GM12878 (cell line): ENCODE measurements around the gene EIF4ENIF1. TPM values are rescaled to one million over a fixed set of nuclear protein-coding genes. Genes with fewer than 3 reads are reported as not detected.

Experiments
- BRCA1 ChIP-seq: IDR thresholded peaks from 2 replicates; pipeline ENCODE4 v1.6.1; 2011; ENCODE audit warnings: low read depth, low read length, improper control_type of control experiment
- ESRRA ChIP-seq: IDR thresholded peaks from 2 replicates; pipeline ENCODE4 v1.6.1; 2012; ENCODE audit warnings: mild to moderate bottlenecking, low read length, improper control_type of control experiment
- FOS ChIP-seq: IDR thresholded peaks from 3 replicates; pipeline ENCODE4 v1.6.1; 2011; ENCODE audit warnings: borderline replicate concordance; ENCODE audit not compliant: insufficient read length; ENCODE audit errors: extremely low read depth
- FOXM1 ChIP-seq: IDR thresholded peaks from 2 replicates; pipeline ENCODE4 v1.6.1; 2012; ENCODE audit warnings: low read depth, mild to moderate bottlenecking, inconsistent platforms, low read length, moderate library complexity
- MLLT1 ChIP-seq: fragments of 450-650 bp; IDR thresholded peaks from 2 replicates; pipeline ENCODE4 v1.6.1; 2016; ENCODE audit warnings: mild to moderate bottlenecking
- MYB ChIP-seq: fragments of 150-350 bp; IDR thresholded peaks from 2 replicates; pipeline ENCODE4 v1.6.1; 2014; ENCODE audit warnings: mild to moderate bottlenecking, low read depth, low read length, borderline replicate concordance
- PBX3 ChIP-seq: IDR thresholded peaks from 2 replicates; pipeline ENCODE4 v1.6.1; 2011; ENCODE audit warnings: mild to moderate bottlenecking, low read depth, low read length, moderate library complexity; ENCODE audit not compliant: insufficient replicate concordance
- POLR2A ChIP-seq: IDR thresholded peaks from 2 replicates; pipeline ENCODE4 v1.6.1; 2011; ENCODE audit warnings: low read depth, mild to moderate bottlenecking, low read length
- RAD21 ChIP-seq: IDR thresholded peaks from 2 replicates; pipeline ENCODE4 v1.6.1; 2011; ENCODE audit warnings: mild to moderate bottlenecking, low read depth, low read length, moderate library complexity; ENCODE audit not compliant: insufficient read depth
- SMAD5 ChIP-seq: IDR thresholded peaks from 2 replicates; pipeline ENCODE4 v1.6.1; 2016; ENCODE audit warnings: antibody characterized with exemption, low read depth
- ZNF384 ChIP-seq: IDR thresholded peaks from 2 replicates; pipeline ENCODE4 v1.6.1; 2012; ENCODE audit warnings: low read depth, mild to moderate bottlenecking, low read length, improper control_type of control experiment, borderline replicate concordance
- polyA plus RNA-seq, 11 experiments: library from polyadenylated mRNA; depleted of rRNA in 4 of 11; unstranded in 6 of 11; stranded (reverse) in 5 of 11; fragments of >200 nt; fragmentation: Nextera tagmentation in 4 of 11; fragmentation: Illumina TruSeq in 1 of 11; extraction: Ambion mirVana in 4 of 11; extraction: Trizol in 1 of 11; gene quantifications; 1 replicate in 1 of 11; 2 replicates in 10 of 11; pipeline versions ENCODE4 v1.2.1 to v1.2.3, GENCODE V29; 2011 to 2016; ENCODE audit warnings: inconsistent platforms in 2 of 11, missing spikeins in 2 of 11, low read depth in 1 of 11
- total RNA-seq, 4 experiments: library from RNA; depleted of rRNA in 3 of 4; stranded (reverse); fragments of >200 nt in 3 of 4; fragmentation: Illumina TruSeq in 1 of 4; extraction: Trizol in 1 of 4; gene quantifications; 2 replicates each; pipeline versions ENCODE4 v1.2.1 to v1.2.3, GENCODE V29; 2013 to 2021

The EIF4ENIF1 gene
- total and polyA plus RNA-seq, 10 of the 15 experiments (the other 5 are each of a cell fraction or from before 2014, with no cell fraction given): 4.4 to 43.7 (median 24.4) TPM

GRCh38 chr22:31451709-31452571 lies 37.7 kb downstream of the EIF4ENIF1 start (continued):
- TF ChIP-seq SMAD5 (no peak), RAD21 (peak; percentile 59), ZNF384 (no peak), ESRRA (no peak), MLLT1 (no peak), FOXM1 (no peak), BRCA1 (no peak), MYB (no peak), POLR2A (no peak), FOS (no peak), PBX3 (no peak)
